H54 (cell line): ENCODE data around the gene SH2B3.
"Not testable (repeated sequence)": the region's sequence is repeated elsewhere in the genome, so short reads cannot be mapped to it uniquely, and the experiment has no call there.

Experiments
- DNase-seq: peaks from one replicate; pipeline ENCODE4 v3.0.0; 2011; ENCODE audit warnings: low spot score, mixed read lengths; ENCODE audit not compliant: insufficient read length
- FAIRE-seq: peaks from 3 replicates; lab custom pipeline; 2011; peaks lifted over from hg19 to GRCh38; lab: Jason Lieb, UNC
- POLR2A ChIP-seq: IDR thresholded peaks from 2 replicates; pipeline ENCODE4 v1.6.1; 2011; ENCODE audit warnings: low read depth, mild to moderate bottlenecking, low read length

Gene SH2B3

DNA sequence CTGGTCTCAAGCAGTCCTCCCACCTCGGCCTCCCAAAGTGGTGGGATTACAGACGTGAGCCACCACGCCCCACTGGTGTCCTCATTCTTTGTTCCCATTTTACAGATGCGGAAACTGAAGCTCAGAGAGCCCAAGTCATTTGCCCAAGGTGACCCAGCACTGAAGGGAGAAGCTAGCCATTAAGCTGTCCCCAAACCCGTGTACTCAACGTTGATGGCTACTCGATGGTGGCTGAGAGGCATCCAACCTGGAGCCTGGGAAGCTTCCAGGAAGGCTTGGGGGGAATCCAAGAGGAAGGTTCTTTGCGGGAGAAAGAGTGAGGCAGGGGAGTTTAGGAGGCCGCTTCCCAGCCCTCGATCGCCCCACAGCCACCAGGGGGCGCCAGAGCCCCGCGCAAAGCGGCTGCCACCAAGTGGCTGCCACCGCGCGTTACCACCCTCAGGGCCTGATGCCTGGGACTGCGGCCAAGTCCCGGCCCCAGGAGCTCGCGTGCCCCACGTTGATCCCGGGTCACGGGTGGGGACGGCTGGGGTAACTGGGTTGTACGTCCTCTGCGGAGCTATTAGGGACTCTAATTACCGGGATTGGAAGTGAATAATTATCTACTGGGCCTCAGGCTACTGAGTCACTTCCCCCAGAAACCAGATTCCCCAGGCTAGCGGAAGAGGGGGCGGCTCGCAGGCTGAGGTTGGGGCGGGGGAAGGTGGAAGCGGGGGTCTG lies 8.8 kb upstream of the SH2B3 start:
- DNase-seq = peak; percentile 82
- TF ChIP-seq POLR2A = no peak
- no peak for FAIRE-seq

DNA sequence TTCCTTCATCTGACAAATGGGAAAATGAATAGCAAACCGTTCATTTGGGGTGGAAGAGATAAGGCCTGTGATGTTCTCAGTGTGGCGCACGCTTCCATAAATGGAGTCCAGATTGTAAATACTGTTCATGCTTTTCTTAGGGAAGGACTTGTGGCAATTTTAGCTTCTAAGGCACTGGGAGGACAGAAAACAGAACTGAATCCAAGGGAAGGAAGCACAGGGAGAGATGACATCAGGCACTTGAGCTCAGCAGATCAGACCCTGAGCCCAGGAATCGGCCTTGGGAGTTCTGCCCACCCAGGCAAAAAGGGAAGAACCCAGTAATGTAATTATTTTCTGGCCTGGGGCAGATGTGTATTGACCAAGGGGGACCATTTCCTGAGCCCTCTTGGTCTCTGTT lies 7.2 kb upstream of the SH2B3 start:
- TF ChIP-seq POLR2A = no peak

DNA sequence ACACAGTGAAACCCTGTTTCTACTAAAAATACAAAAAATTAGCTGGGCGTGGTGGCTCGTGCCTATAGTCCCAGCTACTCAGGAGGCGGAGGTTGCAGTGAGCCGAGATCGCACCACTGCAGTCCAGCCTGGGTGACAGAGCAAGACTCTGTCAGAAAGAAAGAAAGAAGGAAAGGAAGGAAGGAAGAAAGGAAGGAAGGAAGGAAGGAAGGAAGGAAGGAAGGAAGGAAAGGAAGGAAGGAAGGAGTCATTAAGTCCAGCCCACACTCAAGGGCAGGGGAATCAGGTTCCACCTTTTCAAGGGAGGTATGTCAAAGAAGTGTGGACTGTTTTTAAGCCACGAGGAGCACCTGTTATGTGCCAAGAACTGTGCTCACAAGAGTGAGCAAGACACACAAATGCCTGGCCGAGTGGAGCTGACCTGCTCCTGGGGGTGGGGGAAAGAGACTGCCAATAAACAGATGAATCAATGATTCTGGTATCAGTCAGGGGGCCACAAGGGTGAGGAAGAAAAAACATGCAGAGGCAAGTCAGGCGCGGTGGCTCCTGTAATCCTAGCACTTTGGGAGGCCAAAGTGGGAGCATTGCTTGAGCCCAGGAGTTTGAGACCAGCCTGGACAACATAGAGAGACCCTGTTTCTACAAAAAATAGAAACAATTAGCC lies 5.8 kb upstream of the SH2B3 start:
- FAIRE-seq, DNase-seq: not testable (repeated sequence)

More for the DNA sequence above, 7.2 kb upstream of the SH2B3 start:
- no peak for DNase-seq
- no peak for FAIRE-seq

DNA sequence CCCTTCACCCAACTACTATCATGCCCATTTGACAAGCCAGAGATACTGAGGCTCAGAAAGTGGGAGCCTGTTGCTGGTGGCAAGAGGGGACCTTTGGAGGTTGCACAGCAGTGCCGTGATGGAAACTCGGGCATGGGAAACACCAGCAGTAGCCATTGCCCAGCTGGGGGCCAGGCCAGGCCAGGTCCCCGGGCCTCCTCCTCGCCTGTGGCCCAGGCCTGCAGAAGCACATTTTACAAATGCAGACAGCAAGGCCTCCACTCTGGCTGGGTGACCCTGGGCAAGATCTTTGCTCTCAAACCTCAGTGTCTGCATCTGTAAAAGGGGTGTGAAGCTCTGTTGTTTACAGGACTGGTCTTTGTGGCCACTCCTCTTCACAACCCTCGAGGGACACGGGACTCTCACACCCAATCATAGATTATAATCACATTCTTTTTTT lies 4.5 kb upstream of the SH2B3 start:
- FAIRE-seq (no peak), DNase-seq (no peak)
- no peak for TF ChIP-seq POLR2A

DNA sequence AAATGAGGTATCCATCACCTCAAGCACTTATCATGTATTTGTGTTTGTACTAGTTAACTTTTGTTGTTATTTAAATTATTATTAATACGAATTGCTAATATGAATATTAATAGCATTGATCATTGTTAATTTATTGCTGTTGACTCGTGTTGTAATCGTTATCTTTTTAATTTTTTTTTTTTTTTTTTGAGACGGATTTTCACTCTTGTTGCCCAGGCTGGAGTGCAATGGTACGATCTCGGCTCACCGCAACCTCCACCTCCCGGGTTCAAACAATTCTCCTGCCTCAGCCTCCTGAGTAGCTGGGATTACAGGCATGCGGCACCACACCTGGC lies 3.3 kb upstream of the SH2B3 start:
- FAIRE-seq, DNase-seq: not testable (repeated sequence)

DNA sequence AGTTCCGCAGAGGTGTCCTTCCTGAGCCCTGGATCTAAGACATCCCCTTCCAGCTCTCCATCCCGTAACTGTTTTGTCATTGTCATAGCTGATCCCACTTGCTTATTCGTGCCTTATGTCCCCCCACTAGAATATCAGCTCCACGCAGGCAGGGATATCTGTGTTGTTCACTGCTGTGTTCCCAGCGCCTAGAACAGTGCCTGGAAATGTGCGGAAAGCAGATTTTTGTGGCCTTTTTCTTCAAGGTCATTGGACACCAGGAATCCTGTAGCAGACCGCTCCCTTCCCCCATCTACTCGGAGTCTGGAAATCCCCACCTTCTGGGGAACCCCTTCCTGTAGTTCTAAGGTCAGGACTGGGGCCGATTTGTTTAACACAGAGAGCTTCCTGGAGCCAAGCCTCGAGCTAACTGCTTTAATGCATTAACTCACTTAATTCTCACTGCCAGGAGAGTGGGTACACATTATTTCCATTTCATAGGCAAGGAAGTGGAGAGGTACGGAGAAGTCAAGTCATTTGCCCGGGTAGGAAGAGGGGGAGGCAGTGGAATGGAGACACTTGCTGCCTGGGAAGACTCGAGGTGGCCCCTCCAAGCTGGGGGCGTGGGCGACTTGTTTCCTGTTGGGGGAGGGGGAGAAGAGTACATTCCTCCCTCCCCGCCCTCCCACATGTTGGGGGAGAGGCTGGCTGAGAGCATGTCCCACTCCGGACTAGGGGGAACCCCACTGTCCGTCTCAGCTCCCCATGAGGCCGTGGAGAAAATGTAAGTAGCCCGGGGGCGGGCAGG lies 1.2 kb upstream of the SH2B3 start:
- no peak for DNase-seq
- FAIRE-seq = no peak
- TF ChIP-seq POLR2A = no peak

DNA sequence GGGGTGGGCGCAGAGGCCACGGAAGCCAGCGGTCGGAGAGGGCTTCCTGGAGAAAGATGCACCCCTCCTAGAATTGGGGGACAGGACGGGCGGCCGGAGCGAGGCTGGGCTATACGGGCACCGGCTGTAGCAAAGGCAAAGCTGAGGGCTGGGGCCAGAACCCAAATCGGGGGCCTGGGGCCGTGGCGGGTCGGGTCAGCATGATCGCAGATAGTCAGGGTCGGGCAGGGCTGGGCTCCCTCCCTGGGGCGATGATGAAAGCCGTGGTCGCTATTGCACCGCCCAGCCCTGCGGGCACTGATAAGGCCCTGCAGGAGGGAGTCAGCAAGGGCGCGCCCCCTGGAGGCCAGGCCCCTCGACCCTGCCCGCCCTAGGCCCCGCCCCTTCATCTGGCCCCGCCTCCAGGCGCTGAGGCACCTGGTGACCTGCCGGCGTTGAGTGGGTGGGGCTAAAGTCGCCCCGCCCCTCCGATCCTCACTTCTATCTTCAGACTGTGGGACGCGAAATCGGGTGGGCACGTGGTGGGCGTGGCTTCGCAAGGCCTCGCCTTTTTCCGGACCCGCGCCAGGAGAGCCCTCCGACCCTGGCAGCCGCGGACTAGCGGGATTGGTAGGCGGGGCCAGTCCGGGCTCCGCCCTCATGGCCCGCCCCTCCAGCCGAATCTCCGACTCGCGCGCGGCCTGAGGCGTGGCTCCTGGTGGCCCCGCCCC lies 419 bp upstream of the SH2B3 start:
- FAIRE-seq (peak; percentile 80), DNase-seq (peak; percentile 92)
- no peak for TF ChIP-seq POLR2A

DNA sequence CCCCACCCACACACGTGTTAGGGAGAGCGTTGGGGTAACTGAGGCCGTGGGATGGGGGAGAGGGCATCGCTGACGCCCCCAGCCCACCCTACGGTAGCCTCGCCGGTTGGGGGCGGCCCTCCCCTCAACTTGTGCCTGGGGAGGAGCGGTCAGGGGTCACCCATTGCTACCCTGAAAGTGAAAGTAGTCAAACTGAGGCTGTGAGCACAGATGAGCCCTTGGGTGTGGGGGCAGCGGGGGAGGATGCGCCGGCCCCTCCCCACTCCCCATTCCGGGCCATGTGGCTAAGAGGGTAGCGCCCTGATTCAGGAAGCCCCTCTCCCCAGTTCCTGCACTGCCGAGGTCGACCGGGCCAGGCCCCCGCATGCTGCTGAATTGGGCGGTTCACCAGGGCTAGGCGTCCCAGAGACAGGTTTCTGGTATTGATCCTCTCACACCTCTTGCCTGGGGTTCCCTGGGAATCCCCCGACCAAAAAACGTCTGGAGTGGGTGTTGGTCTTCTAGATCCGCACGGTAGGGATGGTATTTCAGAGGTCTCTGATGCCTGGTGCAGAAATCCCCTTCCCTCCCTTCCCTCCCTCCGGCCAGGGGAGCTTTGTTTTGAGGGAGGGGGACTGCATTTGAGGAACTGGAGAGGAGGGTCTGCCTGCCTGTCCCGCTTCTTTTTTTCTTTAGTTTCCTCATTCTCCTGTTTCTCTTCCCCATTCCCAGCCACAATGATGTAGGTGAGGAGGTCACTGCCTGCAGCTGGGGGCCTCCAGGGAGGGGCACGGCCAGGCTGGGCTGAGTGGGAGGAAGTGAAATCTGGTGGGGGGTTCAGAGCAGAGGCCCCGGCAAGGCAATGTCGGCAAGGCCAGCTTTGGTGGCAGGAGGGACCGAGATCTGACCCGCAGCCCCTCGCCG lies 1.0 kb downstream of the SH2B3 start:
- TF ChIP-seq POLR2A = 0 out of 2 replicates have a peak, but pooled peaks have one; percentile 5
- FAIRE-seq (no peak), DNase-seq (no peak)

DNA sequence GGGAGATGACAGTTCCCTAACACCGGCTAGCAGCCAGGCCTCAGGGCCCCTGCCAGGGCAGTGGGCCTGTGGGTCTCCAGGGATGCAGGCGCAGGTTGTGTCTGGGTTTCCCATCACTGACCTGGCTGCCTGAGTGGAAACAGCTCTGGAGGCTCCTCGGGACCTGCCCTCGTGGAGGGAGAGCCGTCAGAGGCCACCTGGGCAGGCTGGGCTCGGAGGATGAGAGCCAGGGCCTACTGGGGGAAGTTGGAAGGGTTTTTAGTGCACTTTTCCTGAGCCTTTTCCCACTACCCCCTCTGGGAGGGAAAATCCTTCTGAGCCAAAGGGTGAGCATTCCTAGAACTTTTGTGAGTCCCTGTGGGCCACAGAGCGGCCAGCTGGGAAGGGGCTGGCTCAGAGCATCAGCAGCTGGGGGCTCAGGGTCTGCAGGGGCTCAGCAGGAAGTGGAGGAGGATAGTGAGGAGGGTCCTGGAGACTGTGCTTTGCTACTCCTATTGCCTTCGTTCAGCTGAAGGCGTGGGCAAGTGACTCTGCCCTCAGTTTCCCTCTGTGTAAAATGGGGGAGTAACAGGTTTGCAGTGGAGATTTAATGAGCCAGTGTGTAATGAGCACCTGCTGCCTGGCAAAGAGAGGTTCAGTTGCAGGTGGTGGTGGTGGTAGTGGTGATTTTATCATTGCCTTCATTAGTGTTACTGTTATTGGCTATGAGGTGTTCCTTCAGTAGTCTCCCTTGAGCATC lies 1.8 kb downstream of the SH2B3 start:
- FAIRE-seq (no peak), DNase-seq (no peak)
- no peak for TF ChIP-seq POLR2A

DNA sequence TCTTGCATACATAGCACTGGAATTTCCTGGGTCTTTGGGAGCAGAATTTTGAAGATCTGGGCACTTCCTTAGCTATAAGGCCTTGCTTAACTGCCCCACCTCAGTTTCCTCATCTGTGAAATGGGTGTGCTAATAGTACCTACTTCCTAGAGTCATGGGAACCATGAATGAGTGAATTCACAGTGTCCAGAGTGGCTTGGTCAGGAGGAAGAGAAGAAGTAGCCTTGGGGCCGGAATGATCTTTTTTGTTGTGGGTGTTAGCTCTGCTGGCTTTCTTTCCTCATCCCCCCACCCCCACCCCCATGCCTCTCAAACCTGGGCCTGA lies 2.4 kb downstream of the SH2B3 start:
- FAIRE-seq = no peak
- no peak for TF ChIP-seq POLR2A
- no peak for DNase-seq

DNA sequence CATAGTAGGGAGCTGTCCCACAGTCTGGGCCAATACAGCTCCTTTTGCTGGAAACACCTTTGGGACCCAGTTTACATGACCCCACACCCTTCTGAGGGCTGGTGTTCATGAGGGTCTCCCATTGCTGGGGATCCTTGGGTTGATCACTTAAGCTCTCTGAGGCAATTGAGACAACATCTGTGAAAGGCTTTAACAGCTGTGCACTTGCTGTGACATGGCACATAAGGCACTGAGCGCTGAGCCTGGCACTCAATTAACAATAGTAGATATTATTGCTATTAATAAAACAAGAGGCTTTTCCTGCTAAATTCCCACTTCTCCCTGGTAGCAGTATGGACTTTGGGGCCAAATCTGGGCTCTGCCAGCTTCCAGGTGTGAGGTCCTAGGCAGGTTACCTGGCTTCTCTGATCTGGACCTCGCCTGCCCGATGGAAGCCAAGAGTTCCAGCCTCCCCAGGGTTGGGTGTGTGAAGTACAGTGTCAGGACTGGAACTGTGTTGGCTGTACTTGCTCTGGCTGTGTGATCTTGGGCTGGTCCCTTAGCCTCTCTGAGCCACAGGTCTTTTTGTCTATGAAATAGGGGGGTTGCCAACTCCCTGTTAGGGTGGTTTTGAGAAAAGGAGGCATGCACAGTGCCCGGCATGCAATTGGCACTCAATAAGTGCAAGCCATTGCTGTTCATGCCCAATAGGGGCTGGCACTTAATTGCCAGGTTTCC lies 3.1 kb downstream of the SH2B3 start:
- no peak for FAIRE-seq
- TF ChIP-seq POLR2A = no peak

DNA sequence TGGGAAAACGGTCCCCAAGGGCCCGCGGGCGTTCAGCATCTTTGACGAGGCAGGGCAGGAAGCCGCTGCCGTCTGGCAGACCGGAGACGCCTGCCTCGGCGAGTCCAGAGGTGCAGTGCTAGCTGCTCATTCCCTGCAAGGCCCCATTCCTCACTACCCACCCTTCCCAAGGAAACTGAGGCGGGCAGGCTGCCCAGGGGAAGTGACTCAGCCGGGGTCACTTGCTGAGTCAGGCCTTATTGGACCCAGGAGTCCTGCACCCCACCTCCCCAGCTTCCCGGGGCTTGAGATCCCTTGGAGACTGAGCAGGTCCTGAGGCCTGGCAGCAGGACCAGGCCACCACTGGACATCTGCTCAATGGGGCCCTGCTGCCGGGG lies 3.7 kb downstream of the SH2B3 start:
- TF ChIP-seq POLR2A = no peak; the same call in 1 of the 2 replicates
- DNase-seq = no peak
- no peak for FAIRE-seq

More for the DNA sequence above, 3.1 kb downstream of the SH2B3 start:
- no peak for DNase-seq
